ENCODE results near the gene ADIRF. TPM values are rescaled to one million over a fixed set of nuclear protein-coding genes. Genes with fewer than 3 reads are reported as not detected.
"Not testable (repeated sequence)": the region's sequence is repeated elsewhere in the genome, so short reads cannot be mapped to it uniquely, and the experiment has no call there.

ADIRF gene
- total and polyA plus RNA-seq, 9 of the 15 experiments (the other 6 are each of a cell fraction or from before 2014, with no cell fraction given), result 0.08 TPM; not detected in 8

GRCh38 chr10:86988520-86988919, 20.2 kb downstream of the ADIRF start (continued):
- TF ChIP-seq POLR2G (IDR thresholded peaks at IDR 0.05; ENCODE audit: low read depth, low read length) (no peak), ZBTB26 (CRISPR knock-in tag; IDR thresholded peaks at IDR 0.05) (no peak)

DNA sequence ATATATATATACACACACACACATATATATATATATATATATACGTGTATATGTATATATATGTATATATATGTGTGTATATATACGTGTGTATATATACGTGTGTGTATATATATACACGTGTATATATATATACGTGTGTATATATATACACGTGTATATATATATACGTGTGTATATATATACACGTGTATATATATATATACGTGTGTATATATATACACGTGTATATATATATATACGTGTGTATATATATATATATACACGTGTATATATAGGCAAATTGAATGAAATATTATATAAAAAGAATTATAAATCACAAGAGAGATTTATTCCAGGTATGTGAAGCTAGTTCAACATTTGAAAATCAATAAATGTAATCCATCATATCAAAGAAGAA, 23.1 kb downstream of the ADIRF start:
- CTCF ChIA-PET (ENCODE audit: low intra/inter-chr PET ratio); H3K79me2 ChIP-seq (ENCODE audit: control insufficient read depth, insufficient read depth, low read length); H3K36me3 ChIP-seq (ENCODE audit: control insufficient read depth, insufficient read depth, low read length): not testable (repeated sequence)

More for the DNA sequence above, 23.1 kb downstream of the ADIRF start:
- BruUV-seq (replicated peaks); intact Hi-C loops (cut with micrococcal nuclease); FAIRE-seq; H3K4me3 ChIP-seq; H3K9ac ChIP-seq (ENCODE audit: insufficient read depth in 1 of 2, low read depth in 2 of 2, low read length in 2 of 2); in situ Hi-C loops (cut with MboI); H3K9me1 ChIP-seq (ENCODE audit: control insufficient read depth, insufficient read depth, low read length); H3K4me2 ChIP-seq (ENCODE audit: insufficient read depth, low read length); H3K27ac ChIP-seq (ENCODE audit: extremely low read depth, low read depth, low read length); H3K27me3 ChIP-seq (ENCODE audit: control insufficient read depth in 2 of 2, insufficient read depth in 2 of 2, low read length in 2 of 2); H3K9me3 ChIP-seq (replicated peaks; ENCODE audit: control insufficient read depth, insufficient read depth, low read depth, low read length); DNase-seq (ENCODE audit: extremely low read depth in 1 of 4, low spot score in 3 of 4); ATAC-seq; H2AFZ ChIP-seq (ENCODE audit: low read depth, low read length); H4K20me1 ChIP-seq (replicated peaks; ENCODE audit: control insufficient read depth, insufficient read depth, low read length); H3K4me1 ChIP-seq (replicated peaks in 1 of 2; ENCODE audit: control insufficient read depth in 2 of 2, insufficient read depth in 2 of 2, low read length in 2 of 2): not testable (repeated sequence)
- WGBS (ENCODE audit: insufficient coverage, low coverage, missing lambda C conversion rate), result 42% methylated on average over 11 of the region's 12 CpGs
- TF ChIP-seq ZNF707 (CRISPR knock-in tag; conservative IDR thresholded peaks at IDR 0.05) (peak; percentile 54), ZNF449 (CRISPR knock-in tag; IDR thresholded peaks at IDR 0.05) (peak; percentile 58; the same call in 1 of the 2 replicates), MTF1 (CRISPR knock-in tag; IDR thresholded peaks at IDR 0.05; ENCODE audit: borderline replicate concordance) (peak; percentile 90; the same call in 1 of the 2 replicates), NFIX (CRISPR knock-in tag; IDR thresholded peaks at IDR 0.05; ENCODE audit: low read depth) (peak; percentile 78), ZNF408 (CRISPR knock-in tag; IDR thresholded peaks at IDR 0.05; ENCODE audit: low read depth) (peak; percentile 88; the same call in 1 of the 2 replicates), ZNF277 (CRISPR knock-in tag; IDR thresholded peaks at IDR 0.05; ENCODE audit: borderline replicate concordance) (peak; percentile 80; the same call in 1 of the 2 replicates), ZNF76 (CRISPR knock-in tag; IDR thresholded peaks at IDR 0.05; ENCODE audit: borderline replicate concordance) (peak; percentile 79; the same call in 1 of the 2 replicates), HOMEZ (CRISPR knock-in tag; IDR thresholded peaks at IDR 0.05) (0 out of 2 replicates have a peak, but pooled peaks have one; percentile 25)
- POLR2A ChIA-PET, result interaction anchor here (1.5 kb wide), 1 partner anchor 14 kb away, joined by 3 read pairs; no protein-coding TSS in a partner anchor

Measured in K562 (cell line).